ENCODE results near the gene TM4SF5. TPM values are rescaled to one million over a fixed set of nuclear protein-coding genes. Genes with fewer than 3 reads are reported as not detected.

Gene TM4SF5
- total RNA-seq, 1 donor, result not detected

DNA sequence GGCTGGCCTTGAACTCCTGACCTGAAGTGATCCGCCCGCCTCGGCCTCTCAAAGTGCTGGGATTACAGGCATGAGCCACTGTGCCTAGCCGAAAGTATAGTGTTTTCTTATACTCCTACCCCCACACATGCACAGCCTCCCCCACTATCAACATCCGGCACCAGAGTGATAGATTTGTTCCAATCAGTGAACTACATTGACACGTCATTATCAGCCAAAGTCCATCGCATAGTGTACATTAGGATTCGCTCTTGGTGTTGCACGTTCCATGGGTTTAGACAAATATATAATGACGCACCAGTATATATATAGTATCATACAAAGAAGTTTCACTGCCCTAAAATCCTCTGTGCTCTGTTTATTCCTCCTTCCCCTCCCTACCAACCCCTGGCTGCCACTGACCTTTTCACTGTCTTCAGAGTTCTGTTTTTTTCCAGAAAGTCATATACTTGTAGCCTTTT, 11.9 kb upstream of the TM4SF5 start:
- H3K4me3 ChIP-seq (ENCODE audit: low read depth, low read length), result no peak overlapping the region
- DNase-seq (ENCODE audit: low read depth), result no peak
- TF ChIP-seq, protein P1, sequence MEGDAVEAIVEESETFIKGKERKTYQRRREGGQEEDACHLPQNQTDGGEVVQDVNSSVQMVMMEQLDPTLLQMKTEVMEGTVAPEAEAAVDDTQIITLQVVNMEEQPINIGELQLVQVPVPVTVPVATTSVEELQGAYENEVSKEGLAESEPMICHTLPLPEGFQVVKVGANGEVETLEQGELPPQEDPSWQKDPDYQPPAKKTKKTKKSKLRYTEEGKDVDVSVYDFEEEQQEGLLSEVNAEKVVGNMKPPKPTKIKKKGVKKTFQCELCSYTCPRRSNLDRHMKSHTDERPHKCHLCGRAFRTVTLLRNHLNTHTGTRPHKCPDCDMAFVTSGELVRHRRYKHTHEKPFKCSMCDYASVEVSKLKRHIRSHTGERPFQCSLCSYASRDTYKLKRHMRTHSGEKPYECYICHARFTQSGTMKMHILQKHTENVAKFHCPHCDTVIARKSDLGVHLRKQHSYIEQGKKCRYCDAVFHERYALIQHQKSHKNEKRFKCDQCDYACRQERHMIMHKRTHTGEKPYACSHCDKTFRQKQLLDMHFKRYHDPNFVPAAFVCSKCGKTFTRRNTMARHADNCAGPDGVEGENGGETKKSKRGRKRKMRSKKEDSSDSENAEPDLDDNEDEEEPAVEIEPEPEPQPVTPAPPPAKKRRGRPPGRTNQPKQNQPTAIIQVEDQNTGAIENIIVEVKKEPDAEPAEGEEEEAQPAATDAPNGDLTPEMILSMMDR (IDR thresholded peaks at IDR 0.05; ENCODE audit: insufficient read depth, low read depth, low read length), result no peak

DNA sequence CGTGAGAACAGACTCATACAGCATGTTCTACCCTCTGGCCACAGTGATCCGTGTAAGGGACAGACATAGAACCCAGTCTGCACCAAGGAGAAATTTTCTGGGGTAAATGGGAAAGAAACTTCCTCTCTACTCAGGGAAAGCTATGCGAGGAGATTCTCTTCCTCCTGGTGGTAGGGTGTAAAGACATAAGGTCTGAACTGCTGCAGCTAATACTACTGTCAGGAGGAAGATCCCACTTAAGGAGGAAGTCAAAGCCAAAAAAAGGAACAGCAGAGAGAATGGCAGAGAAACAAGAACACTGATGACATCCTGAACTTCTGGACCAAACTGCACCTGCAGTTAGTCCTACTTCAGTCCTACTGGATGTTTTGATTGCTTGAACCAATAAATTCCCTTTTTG, 7.1 kb upstream of the TM4SF5 start:
- H3K4me3 ChIP-seq (ENCODE audit: low read depth, low read length), result no peak overlapping the region
- no peak for DNase-seq (ENCODE audit: low read depth)
- TF ChIP-seq, protein P1 (IDR thresholded peaks at IDR 0.05; ENCODE audit: insufficient read depth, low read depth, low read length), result no peak

DNA sequence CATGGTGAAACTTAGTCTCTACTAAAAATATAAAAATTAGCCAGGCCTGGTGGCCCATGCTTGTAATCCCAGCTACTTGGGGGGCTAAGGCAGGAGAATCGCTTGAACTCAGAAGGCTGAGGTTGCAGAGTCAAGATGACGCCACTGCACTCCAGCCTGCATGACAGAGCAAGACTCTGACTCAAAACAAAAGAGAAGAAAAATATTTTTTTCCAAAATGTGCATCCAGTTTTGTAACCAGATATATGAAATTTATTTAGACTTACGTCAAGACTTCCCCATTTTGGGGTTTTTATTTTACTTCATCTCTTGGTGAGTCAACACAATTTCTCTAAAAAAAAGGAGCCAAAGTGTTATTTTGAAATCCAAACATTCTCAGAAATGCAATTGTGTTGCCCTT, 5.5 kb upstream of the TM4SF5 start:
- TF ChIP-seq, protein P1 (IDR thresholded peaks at IDR 0.05; ENCODE audit: insufficient read depth, low read depth, low read length), result no peak
- no peak for DNase-seq (ENCODE audit: low read depth)
- H3K4me3 ChIP-seq (ENCODE audit: low read depth, low read length), result no peak overlapping the region

DNA sequence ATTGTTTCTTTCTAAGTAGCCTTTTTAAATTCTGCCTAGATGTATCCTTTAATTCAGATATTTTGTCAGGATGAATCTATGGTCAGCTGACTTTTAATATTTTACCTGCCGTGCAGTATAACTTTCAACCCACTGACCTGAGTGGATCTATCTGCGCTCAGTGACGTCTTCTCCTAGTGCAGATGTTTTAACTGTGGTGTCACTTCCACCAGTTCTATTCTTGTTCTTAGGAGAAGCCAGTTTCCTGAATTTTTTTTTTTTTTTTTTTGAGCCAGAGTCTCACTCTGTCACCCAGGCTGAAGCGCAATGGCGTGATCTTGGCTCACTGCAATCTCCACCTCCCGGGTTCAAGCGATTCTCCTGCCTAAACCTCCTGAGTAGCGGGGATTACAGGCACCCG, 5.0 kb upstream of the TM4SF5 start:
- DNase-seq (ENCODE audit: low read depth), result no peak
- TF ChIP-seq, protein P1 (IDR thresholded peaks at IDR 0.05; ENCODE audit: insufficient read depth, low read depth, low read length), result no peak
- no peak overlapping the region for H3K4me3 ChIP-seq (ENCODE audit: low read depth, low read length)

DNA sequence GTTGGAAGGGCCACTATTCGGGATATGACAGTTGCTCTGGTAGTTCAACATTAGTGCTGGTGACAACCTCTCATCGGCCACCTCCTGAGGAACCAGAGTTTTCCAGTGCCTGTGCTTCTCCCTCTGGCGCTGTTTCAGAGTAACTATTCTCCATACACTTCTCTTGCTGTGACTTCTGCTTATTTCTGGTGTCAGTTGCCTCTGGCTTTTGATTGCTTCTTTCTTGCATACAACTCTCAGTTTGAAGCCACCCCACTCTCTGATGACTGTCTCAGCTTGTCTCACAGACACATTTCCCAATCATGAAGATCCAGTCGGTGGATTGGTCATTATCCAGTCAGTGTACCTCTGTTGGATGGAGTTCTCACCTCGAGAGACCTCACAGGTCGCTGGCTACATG, 3.4 kb upstream of the TM4SF5 start:
- TF ChIP-seq, protein P1 (IDR thresholded peaks at IDR 0.05; ENCODE audit: insufficient read depth, low read depth, low read length), result no peak
- H3K4me3 ChIP-seq (ENCODE audit: low read depth, low read length), result no peak overlapping the region
- DNase-seq (ENCODE audit: low read depth), result no peak

DNA sequence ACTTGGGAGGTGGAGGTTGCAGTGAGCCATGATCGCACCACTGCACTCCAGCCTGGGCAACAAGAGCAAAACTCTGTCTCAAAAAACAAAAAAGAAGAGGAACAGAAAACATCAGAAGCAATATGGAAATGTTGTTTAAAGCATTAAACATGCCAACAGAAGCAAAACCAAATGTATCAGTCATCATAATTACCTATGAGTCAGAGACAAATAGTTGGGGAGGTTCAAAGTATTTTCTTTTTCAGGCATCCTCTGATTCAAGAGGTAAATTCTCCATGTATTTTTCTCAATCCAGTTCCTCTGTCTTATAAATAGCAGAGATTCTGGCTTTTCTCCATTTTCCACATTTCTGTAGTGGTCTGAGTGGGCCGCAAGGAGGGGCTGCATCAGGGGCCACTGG, 2.1 kb upstream of the TM4SF5 start:
- no peak overlapping the region for H3K4me3 ChIP-seq (ENCODE audit: low read depth, low read length)
- TF ChIP-seq, protein P1 (IDR thresholded peaks at IDR 0.05; ENCODE audit: insufficient read depth, low read depth, low read length), result no peak

DNA sequence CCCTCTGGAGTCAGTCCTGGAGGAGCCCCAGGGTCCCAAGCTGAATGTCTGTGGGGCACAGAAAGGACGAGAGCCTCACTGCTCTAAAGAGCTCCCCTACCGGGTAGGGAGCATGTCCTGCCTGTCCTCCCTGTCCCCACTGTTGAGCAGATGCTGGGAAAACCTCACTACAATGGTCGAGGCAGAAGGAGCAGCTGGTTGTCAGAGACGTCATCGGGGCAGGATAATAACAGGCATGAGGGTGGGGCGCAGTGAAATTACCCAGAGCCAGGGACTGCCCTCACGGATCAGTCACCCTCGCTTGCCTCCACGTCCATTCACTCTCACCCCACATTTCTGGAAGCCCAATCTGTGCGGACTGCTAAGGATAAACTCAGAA, 538 bp downstream of the TM4SF5 start:
- no peak for DNase-seq (ENCODE audit: low read depth)
- no peak overlapping the region for H3K4me3 ChIP-seq (ENCODE audit: low read depth, low read length)
- TF ChIP-seq, protein P1 (IDR thresholded peaks at IDR 0.05; ENCODE audit: insufficient read depth, low read depth, low read length), result no peak

More for the DNA sequence above, 2.1 kb upstream of the TM4SF5 start:
- DNase-seq (ENCODE audit: low read depth), result no peak
